HG02884 (cell line): ENCODE data around the gene SLC22A7.
A peak's percentile ranks its signal among the peaks of the same experiment; 100 is the strongest.
"Not testable (repeated sequence)": the region's sequence is repeated elsewhere in the genome, so short reads cannot be mapped to it uniquely, and the experiment has no call there.

Source experiments
- ATAC-seq: cut with Tn5 transposase; IDR thresholded peaks from one replicate; pipeline ENCODE4 v1.9.1; 2021; ENCODE audit warnings: mild to moderate bottlenecking, moderate library complexity; ENCODE audit not compliant: unreplicated experiment

The SLC22A7 gene

GRCh38 chr6:43334466-43335095 lies 36.5 kb downstream of the SLC22A7 start:
- ATAC-seq = no peak

GRCh38 chr6:43335469-43335868 lies 37.4 kb downstream of the SLC22A7 start:
- ATAC-seq = no peak

GRCh38 chr6:43336382-43336781 lies 38.3 kb downstream of the SLC22A7 start:
- no peak for ATAC-seq

GRCh38 chr6:43338243-43338642 lies 40.2 kb downstream of the SLC22A7 start:
- ATAC-seq = peak; percentile 51

GRCh38 chr6:43339168-43339567 lies 41.1 kb downstream of the SLC22A7 start:
- no peak for ATAC-seq

- ATAC-seq = not testable (repeated sequence)
These were observed 48.2 kb downstream of the SLC22A7 start for GRCh38 chr6:43346243-43346642.

GRCh38 chr6:43347021-43347420 lies 49.0 kb downstream of the SLC22A7 start:
- ATAC-seq = no peak

- ATAC-seq = no peak
These were observed 49.4 kb downstream of the SLC22A7 start for GRCh38 chr6:43347444-43347843.

GRCh38 chr6:43351951-43352350 lies 53.9 kb downstream of the SLC22A7 start:
- ATAC-seq = not testable (repeated sequence)
